GM19025 (cell line): Measurements from ENCODE around the gene TBC1D3B.
"Not testable (repeated sequence)": the region's sequence is repeated elsewhere in the genome, so short reads cannot be mapped to it uniquely, and the experiment has no call there.

ENCODE experiments used
- ATAC-seq: cut with Tn5 transposase; IDR thresholded peaks from one replicate; pipeline ENCODE4 v1.9.1; 2021; ENCODE audit warnings: mild to moderate bottlenecking, low read depth, moderate library complexity; ENCODE audit not compliant: unreplicated experiment

The TBC1D3B gene

DNA sequence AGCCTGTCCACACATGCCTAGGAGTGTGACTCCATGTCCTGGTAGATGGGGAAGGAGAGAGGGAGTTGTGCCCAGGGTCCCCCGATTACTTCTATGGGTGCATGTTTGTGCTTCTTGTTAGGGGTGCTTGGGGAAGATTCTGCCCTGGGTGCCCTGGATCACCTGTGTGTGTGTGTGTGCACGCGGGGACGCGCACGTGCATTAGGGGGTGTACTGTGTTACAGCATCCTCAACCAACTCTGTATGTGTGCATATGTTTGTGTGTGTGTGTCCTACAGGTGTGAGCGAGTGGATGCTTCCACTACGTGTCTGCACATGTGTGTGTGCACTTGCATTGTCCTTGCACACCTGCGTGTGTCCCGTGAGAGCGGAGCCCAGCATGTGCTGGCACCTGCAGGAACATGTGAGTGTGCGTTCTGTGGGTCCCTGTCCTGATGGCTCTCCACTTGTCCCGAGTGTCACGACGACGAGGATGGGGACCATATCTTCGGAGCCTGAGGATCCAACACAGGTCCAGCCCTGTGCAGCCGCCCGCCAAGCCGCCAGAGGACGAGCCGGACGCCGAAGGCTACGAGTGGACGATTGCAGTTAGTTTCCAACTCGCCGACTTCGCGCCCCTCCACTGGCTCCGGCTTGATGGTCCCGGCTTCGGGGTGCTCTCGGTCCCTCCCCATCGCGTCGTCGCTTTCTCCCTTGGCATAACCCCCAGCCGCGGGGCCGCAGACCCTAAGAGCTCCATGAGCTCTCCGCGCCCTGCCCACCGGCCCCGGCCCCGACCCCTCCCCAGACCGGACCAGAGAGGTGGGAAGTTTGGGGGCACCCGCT lies 6.0 kb upstream of the TBC1D3B start:
- no peak for ATAC-seq

DNA sequence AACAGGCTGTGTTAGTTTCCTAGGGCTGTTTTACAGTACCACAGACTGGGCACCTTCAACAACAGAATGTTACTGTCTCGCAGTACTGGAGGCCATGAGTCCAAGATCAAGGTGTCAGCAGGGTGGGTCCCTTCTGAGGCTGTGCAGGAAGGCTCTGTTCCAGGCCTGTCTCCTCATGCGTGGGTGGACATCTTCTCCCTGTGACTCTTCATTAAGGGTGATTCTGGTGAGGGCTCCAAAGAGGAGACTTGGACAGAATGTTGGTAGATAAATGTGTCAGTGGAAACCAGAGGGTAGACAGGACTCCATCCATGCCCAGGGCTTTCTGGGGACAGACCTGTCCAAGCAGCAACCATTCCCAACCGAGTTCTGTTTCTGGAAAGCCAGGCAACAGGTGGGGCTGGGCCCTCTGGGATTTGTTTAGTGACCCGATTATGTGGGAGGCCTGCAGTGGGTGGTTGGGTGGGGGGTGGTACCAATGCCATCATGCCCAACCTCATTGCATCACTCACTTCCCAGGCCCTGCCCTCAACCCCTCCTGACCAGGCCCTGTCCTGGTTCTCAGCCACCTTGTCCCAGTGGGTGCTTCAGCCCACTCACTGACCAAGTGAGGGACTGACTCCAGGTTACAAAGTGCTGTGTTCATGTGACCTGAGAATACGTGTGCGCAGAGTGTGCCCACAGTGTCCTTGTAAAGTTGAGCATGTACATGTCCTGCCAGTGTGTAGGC lies 5.2 kb upstream of the TBC1D3B start:
- ATAC-seq, result not testable (repeated sequence)

DNA sequence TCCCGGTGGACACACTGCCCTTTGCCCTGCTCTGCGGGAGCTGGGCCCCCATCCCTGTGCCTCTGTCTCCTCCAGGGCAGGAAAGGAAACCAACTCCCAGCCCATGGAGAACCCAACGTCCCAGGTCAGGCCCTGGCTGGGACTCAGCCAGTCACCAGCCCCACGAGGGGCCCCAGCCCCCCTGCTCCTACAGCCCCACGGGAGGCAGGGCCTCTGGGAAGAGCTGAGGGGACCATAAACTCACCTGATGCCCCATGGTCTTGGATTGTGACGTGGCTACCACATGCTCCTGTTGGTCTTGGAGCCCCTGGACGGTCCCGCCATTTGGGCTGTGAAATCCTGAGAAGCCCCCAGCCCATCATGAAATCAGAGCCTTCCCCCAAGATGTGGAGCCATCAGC lies 7.6 kb downstream of the TBC1D3B start:
- ATAC-seq, result not testable (repeated sequence)

DNA sequence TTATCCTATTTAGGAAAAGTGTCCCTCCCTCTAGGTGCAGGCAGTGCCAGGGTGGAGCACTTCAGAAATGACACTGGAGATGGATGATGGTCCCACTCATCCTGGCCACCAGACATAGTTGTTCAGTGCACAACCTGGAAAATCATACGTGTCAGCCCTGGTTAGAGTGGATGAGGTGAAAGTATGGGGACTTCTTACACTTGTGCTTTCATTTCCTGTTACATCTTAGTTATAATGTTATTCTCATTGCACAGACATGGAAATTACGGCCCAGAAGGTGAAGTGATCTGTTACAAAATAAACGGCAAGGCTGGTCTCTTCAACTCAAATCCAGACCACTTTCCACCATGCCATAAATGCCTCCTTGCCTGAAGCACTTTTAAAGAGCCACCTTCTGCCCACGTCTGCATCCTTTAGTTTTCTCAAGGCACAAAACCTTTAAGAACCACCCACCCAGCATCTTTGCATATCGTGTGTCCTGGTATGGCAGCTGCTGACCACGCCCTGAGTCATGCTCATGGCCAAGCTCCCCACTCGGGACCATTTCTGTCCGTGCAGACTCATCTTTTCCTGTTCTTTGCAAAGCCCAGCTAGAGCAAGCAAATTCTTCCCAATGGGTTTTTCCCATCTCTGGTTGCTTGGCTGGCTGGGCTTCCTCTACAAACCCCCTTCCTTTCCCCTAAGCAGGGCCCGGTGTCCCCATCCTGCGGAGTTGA lies 22.4 kb downstream of the TBC1D3B start:
- no peak for ATAC-seq

DNA sequence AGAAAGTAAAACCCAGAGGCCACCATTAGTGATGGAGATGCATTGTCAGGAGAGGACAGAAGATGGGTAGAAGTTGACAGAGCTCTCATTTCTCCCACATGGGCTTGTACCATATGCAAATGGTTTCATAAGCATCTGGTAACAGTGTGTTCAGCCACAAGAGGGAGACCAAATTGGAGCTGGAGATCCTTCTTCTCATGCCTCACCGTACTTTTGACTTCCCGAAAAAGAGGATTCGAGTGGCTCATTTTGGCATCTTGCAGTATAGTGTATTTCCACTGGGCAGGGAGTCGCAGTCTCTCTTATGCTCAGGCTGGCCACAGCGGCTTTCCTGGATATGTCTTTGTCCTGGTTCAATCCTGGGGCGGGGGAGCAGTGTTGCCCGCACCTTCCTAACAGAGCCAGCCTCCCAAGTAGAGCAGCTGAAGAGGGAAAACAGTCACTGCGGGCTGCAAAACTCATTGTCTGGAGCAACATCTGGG lies 23.8 kb downstream of the TBC1D3B start:
- no peak for ATAC-seq

DNA sequence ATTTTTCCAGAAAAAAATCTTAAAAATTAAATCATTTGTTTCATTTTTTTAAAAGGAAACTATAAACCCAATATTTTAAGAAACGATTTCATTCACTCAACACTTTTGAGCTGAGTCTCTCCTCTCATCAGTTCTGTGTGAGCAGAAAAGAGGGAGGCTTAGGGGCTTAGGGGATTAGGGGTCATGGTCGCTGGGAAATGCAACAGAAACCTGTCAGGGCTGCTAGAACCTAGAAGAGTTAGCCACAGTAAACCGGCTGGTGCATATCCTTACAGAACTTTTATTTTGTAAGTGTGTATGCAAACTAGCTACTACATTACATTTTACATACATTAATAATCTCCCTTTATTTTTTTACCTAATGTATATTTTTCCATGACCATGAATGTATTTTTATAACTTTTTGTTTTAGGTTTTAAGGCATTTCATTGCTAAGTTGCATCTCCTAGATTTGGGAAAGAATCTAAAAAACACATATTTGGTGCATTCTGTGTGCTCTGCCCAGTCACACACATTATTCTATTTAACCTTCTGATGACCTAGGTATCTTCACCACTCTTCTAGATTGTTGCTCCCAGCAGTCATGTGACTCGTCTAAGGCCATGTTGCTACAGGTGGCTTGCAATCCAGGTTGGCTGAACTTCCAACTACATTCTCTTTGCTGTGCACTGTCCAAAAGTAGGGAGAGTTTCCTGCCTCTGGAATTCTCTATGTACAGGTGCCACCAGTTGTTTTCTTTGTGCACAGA lies 24.4 kb downstream of the TBC1D3B start:
- no peak for ATAC-seq

DNA sequence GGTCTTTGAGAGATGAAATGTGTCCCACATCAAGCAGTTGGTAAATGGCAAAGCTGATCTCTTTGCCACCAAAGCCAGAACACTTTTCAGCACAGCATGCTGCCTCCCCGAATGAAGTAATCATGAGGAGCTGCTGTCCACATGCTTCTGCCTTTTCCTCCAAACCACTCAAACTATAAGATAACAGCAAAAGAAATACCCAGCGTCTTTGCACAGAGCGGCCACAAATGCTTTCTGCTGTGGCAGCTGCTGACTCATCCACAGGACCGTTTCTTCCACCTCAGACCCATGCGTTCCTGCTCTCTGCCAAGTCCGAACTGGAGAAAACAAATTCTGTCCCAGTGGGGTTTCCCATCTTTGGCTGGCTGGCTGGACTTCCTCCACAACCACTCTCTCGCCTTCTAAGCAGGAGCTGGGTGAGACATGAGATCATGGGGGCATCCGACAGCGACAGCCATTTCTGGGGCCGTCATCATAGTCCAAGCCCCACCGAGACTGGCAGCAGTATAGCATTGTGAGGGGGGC lies 27.1 kb downstream of the TBC1D3B start:
- no peak for ATAC-seq

DNA sequence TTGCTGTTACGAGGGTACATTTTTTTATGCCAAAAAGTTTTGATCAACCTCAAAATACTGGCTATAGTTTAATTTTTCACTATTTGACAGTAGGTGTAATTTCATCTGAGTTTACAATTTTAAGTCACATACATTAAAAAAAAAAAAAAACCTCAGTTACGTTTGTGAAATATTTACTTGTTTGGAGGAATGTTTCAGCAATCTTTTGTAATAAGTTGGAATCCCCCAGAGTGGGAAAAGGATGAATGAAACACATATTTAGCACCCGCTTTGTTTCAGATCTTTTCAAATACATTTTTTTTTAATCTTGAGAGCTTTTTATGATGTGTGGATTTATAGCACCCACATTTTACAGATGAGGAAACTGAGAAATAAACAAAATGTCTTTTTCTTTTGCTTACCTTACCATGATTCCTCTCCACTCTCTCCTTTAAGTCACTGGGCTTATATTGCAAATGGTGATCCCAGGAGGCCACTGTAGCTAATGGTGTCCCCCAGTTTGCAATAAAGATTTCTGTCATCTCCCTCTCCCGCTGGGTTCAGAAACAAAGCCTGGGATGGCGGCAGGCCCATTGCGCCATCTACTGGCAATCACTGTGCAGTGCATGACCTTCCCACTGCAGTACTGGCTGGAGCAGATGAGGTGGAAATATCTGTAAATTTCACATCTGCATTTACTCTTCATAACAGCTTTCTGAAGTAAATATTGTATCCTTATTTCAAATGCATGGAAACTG lies 27.7 kb downstream of the TBC1D3B start:
- no peak for ATAC-seq

DNA sequence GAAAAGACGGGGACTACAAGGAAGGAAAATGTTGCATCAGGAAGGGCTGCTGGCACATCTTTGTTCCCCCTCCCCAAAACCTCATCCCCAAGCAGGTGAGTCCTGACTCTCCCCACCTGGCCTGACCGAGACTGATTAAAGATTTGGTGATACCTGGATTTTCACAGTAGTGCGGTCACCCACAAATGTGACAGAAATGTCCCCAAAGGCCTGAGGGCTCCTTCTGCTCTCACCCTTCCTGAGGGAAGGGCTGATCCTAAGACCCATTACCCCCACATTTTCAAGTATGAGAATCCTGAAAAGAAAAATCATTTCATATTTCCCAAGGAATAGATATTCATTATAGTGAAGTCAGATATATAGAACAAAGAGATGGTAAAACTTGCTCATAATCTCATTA lies 28.8 kb downstream of the TBC1D3B start:
- ATAC-seq, result no peak

DNA sequence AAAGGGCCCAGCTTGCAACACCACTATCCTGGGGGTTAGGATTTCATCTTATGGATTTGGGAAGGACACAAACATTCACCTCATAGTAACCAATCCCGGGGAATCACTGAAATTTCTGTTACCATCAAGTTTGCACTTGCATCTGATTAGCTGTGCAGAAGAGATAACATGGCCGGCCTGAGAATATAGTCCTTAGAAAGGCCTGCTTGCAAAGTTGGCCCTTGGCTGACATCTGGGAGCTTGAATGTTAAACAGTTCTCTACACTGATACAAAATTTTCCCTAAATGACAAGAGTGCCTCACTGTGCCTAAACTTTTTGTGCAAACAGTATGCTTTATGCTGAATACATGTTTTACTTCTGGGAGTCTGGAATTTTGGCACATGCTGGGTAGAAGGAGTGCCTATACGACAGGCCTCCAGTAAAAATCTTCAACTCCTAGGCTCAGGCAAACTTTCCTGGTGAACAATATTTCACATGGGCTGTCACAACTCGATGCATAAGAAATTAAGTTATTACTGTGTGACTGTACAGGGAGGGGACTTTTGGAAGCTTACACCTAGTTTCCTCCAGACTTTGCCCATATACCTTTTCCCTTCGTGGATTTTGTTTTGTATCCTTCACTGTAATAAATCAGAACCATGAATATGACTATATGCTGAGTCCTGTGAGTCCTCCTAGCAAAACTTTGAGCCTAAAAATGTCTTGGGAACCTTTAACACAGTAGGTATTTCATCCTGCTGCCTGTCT lies 31.3 kb downstream of the TBC1D3B start:
- ATAC-seq, result no peak

DNA sequence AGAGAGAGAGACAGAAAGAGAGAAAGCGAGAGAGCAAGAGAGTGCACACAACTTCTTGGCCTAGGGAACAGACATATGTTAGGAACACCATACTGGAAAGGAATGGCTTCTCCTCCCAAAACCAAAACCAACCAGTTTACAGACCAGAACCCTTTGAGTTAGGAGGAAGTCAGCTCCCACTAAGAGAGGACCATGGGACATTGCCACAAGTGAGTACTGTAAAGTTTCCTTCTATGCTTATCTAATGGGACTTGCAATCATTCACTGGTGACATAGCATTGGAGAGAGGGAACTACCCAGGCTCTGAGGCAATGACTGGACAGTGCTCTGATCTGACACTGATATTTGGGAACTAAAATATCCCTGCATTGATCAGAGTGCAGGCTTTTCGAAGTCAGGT lies 32.4 kb downstream of the TBC1D3B start:
- ATAC-seq, result no peak

DNA sequence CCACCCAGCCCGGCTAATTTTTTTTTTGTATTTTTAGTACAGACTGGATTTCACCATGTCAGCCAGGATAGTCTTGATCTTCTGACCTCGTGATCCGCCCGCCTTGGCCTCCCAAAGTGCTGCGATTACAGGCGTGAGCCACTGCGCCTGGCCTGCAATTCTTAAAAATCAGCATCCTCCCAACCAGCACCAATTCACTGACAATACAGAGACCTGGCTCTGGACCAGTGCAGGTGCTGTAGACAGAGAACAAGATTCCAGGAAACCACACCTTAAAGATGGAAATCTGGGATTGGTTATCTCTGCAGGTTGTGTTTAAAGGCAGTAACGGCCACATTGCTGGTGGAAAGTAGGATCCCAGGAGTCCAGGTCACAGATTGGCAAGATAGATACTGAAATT lies 33.6 kb downstream of the TBC1D3B start:
- no peak for ATAC-seq

DNA sequence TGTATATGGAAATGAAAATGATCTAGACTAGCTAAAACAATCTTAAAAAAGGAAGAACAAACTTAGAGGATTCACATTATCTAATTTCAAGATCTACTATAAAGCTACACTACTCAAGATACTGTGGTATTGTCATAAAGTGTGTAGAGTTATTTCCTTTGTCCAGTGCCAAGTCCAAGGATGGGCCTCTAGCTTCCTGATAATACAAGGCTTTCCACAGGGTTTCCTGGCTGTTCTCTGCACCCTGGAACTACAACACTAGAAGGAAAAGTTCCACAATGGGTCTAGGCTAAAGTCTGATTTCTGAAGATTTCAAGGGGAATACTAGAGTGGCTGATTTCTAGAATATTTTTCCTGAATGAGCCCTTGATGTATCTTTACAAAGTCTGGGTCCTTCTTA lies 34.2 kb downstream of the TBC1D3B start:
- no peak for ATAC-seq

DNA sequence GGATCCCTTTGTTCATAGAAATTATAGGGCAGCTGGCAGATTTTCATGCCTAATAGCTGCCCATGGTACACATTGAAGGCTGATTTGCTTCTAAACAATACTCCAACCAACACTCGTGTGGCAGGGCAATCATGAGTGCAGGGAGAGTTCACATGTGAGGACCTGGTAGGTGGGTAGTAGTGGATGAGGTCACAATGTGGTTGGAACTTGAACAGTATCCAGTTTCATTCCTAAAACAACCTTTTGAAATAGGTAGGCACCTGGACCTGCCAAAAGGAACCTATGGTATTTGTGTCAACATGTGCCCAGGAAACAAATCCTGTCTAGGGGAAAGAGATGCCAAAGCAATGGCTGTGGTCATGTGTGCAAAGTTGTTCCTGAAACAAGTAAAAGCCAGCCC lies 40.0 kb downstream of the TBC1D3B start:
- ATAC-seq, result no peak

DNA sequence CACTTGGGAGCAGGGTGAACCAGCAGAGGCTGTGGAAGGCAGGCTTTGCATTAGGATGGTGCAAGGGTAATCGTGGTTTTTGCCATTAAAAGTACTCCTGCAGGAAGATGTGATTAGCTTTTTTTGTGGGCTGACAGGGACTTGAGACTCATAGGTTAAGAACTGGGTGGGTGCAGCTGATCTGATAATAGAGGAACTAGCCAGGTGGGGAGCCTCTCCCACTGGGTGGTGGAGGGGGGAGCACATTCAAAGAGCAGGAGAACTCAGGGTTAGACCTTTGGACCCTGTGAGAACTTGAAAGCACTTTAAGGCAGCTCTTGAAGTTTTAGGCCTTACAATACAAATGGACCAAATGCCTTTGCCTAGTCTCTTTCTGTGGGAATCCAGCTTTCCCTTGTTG lies 40.4 kb downstream of the TBC1D3B start:
- ATAC-seq, result no peak

DNA sequence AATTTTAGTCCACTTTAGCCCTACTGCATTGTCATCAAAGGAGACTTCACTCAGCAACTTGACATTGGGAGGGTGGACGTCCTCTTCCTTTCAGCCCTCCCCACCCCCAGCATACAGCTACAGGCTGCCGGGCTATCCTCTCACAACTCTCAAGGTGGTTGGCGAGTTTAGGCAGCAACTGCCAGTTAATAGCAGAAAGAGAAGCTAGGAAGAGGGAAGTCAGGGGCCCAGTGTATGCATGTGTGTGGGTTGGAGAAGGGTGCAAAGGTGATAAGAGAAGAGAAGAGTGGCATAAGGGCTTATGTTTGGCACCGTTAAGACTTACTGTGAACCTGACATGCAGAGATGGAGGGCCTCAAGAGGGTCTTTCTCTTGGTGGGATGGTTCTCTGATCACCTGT lies 41.0 kb downstream of the TBC1D3B start:
- no peak for ATAC-seq

DNA sequence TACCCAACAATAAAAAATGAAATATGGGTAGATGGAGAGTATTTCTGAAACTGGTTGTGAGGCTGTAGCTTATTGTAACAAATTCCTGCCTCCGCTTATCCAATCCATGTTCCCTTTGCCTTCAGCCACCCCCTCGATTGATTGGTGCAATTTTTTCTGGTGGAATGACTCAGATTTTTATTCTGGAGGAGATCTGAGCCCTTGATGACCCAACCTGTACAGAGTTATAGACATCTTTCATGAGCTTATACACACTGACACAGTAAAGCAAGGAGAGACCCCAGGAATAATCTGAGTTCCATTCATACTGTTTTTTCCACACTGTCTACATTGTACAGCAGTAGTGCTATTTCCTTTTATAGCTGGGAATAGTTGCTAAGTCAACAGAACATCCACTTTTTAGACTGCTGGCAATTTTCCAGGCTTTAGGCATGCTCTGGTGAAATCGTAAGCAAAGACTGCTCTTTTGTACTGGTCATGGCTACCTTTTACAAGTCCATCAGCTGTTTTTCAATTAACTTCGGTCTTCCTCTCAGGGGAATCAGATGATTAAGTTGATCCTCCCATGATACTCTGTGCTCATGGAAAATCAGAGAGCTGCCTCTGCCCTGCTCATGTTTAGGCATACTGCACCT lies 42.7 kb downstream of the TBC1D3B start:
- ATAC-seq, result no peak

DNA sequence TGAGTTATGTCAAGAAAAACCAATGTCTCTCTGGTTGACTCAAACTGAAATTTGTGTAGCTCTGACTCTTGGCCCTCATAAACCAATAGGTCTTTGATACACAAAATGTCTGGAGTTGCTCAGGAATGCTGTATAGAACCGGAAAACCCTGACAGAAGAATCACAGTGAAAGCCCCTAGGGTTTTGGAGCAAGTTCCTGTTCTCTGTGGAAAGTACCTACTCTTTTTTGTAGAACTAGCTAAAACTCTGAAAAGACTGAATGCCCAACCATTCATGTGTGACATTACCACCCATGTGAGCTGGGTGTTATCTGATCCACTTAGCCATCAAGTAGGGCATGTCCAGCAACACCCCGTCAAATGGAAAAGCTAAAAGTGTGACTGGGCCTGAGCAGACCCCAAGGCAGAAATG lies 44.0 kb downstream of the TBC1D3B start:
- ATAC-seq, result no peak
